H9 (cell line): Measurements from ENCODE around the gene SNX17. TPM values are rescaled to one million over a fixed set of nuclear protein-coding genes. Genes with fewer than 3 reads are reported as not detected.

Experiments
- DNase-seq: peaks from one replicate; pipeline ENCODE4 v3.0.0-alpha.2; 2017
- H2AFZ ChIP-seq: one replicate; pipeline ENCODE4 v1.6.1; 2013; ENCODE audit warnings: mild to moderate bottlenecking, low read length, control low read depth, moderate library complexity
- H2AK5ac ChIP-seq: 2 replicates; pipeline ENCODE4 v1.6.1; 2013; ENCODE audit warnings: low read length, control low read depth, mixed read lengths; ENCODE audit not compliant: insufficient read length
- H2BK120ac ChIP-seq: one replicate; pipeline ENCODE4 v1.6.1; 2013; ENCODE audit warnings: low read depth, mild to moderate bottlenecking, low read length, control low read depth, inconsistent platforms; ENCODE audit not compliant: poor library complexity, severe bottlenecking
- H2BK12ac ChIP-seq: 2 replicates; pipeline ENCODE4 v1.6.1; 2013; ENCODE audit warnings: low read length, control low read depth, mixed read lengths, low read depth; ENCODE audit not compliant: insufficient read length
- H2BK15ac ChIP-seq: 2 replicates; pipeline ENCODE4 v1.6.1; 2013; ENCODE audit warnings: low read depth, low read length, control low read depth
- H2BK20ac ChIP-seq: one replicate; pipeline ENCODE4 v1.6.1; 2013; ENCODE audit warnings: low read depth, mild to moderate bottlenecking, low read length, control low read depth, inconsistent platforms; ENCODE audit not compliant: poor library complexity, severe bottlenecking
- H2BK5ac ChIP-seq: 2 replicates; pipeline ENCODE4 v1.6.1; 2013; ENCODE audit warnings: low read length, control low read depth, mixed read lengths; ENCODE audit not compliant: insufficient read length
- H3K14ac ChIP-seq: 2 replicates; pipeline ENCODE4 v1.6.1; 2013; ENCODE audit warnings: low read length, control low read depth; ENCODE audit not compliant: insufficient read depth
- H3K18ac ChIP-seq: 2 replicates; pipeline ENCODE4 v1.6.1; 2013; ENCODE audit warnings: low read depth, mild to moderate bottlenecking, mixed read lengths, low read length, control low read depth; ENCODE audit not compliant: insufficient read length
- H3K23ac ChIP-seq: 2 replicates; pipeline ENCODE4 v1.6.1; 2013; ENCODE audit warnings: low read length, control low read depth, mixed read lengths, low read depth; ENCODE audit not compliant: insufficient read length
- H3K23me2 ChIP-seq: 2 replicates; pipeline ENCODE4 v1.6.1; 2013; ENCODE audit warnings: low read depth, mild to moderate bottlenecking, mixed read lengths, low read length, control low read depth; ENCODE audit not compliant: insufficient read length, poor library complexity, severe bottlenecking
- H3K27ac ChIP-seq: 2 replicates; pipeline ENCODE4 v1.5.1; 2013; ENCODE audit warnings: low read length, control low read depth, mixed read lengths, low read depth; ENCODE audit not compliant: insufficient read length
- H3K27me3 ChIP-seq: 2 replicates; pipeline ENCODE4 v1.6.1; 2013; ENCODE audit warnings: low read length, control low read depth, inconsistent platforms; ENCODE audit not compliant: insufficient read depth
- H3K4ac ChIP-seq: 2 replicates; pipeline ENCODE4 v1.6.1; 2013; ENCODE audit warnings: low read depth, mild to moderate bottlenecking, control low read depth, inconsistent platforms, low read length, moderate library complexity
- H3K4me1 ChIP-seq: 2 replicates; pipeline ENCODE4 v1.6.1; 2013; ENCODE audit warnings: low read length, control low read depth, inconsistent platforms; ENCODE audit not compliant: insufficient read depth
- H3K4me2 ChIP-seq: 2 replicates; pipeline ENCODE4 v1.6.1; 2013; ENCODE audit warnings: low read length, control low read depth, mixed read lengths; ENCODE audit not compliant: insufficient read length, insufficient read depth
- H3K56ac ChIP-seq: 2 replicates; pipeline ENCODE4 v1.6.1; 2013; ENCODE audit warnings: low read depth, mild to moderate bottlenecking, mixed read lengths, low read length, control low read depth; ENCODE audit not compliant: insufficient read length
- H3K79me1 ChIP-seq: 2 replicates; pipeline ENCODE4 v1.6.1; 2013; ENCODE audit warnings: low read depth, mild to moderate bottlenecking, moderate library complexity, low read length, control low read depth, inconsistent platforms; ENCODE audit not compliant: insufficient read depth, poor library complexity, severe bottlenecking
- H3K79me2 ChIP-seq: 2 replicates; pipeline ENCODE4 v1.6.1; 2013; ENCODE audit warnings: low read length, control low read depth, inconsistent platforms; ENCODE audit not compliant: insufficient read depth
- H3K9ac ChIP-seq: 2 replicates; pipeline ENCODE4 v1.6.1; 2013; ENCODE audit warnings: low read length, control low read depth, mixed read lengths; ENCODE audit not compliant: insufficient read length; ENCODE audit errors: extremely low read depth
- H3K9me3 ChIP-seq: one replicate; pipeline ENCODE4 v1.6.1; 2013; ENCODE audit warnings: low read depth, low read length, inconsistent platforms; ENCODE audit not compliant: control insufficient read depth
- H3T11ph ChIP-seq: one replicate; pipeline ENCODE4 v1.6.1; 2013; ENCODE audit warnings: mild to moderate bottlenecking, low read length, control low read depth, inconsistent platforms
- H4K20me1 ChIP-seq: one replicate; pipeline ENCODE4 v1.6.1; 2013; ENCODE audit not compliant: control insufficient read depth, insufficient read length, insufficient read depth
- H4K5ac ChIP-seq: 2 replicates; pipeline ENCODE4 v1.6.1; 2013; ENCODE audit warnings: low read depth, mild to moderate bottlenecking, mixed read lengths, low read length, control low read depth; ENCODE audit not compliant: insufficient read length
- H4K8ac ChIP-seq: replicated peaks from 2 replicates; pipeline ENCODE4 v1.6.1; 2013; ENCODE audit warnings: low read length, control low read depth, mixed read lengths, low read depth; ENCODE audit not compliant: insufficient read length
- H4K91ac ChIP-seq: 2 replicates; pipeline ENCODE4 v1.6.1; 2013; ENCODE audit warnings: low read depth, mild to moderate bottlenecking, moderate library complexity, mixed read lengths, low read length, control low read depth; ENCODE audit not compliant: insufficient read length
- H3K27ac Mint-ChIP-seq, 3 experiments: 2 replicates in 2 of 3; 3 replicates in 1 of 3; pipeline ENCODE4 v1.8.0; 2020 to 2021; ENCODE audit warnings: mixed read lengths in 3 of 3, mild to moderate bottlenecking in 1 of 3, moderate library complexity in 1 of 3
- H3K27me3 Mint-ChIP-seq: 2 replicates; pipeline ENCODE4 v1.8.0; 2021; ENCODE audit warnings: low read depth, mild to moderate bottlenecking, moderate library complexity, mixed read lengths
- H3K36me3 Mint-ChIP-seq, 3 experiments: 2 replicates in 2 of 3; 3 replicates in 1 of 3; pipeline ENCODE4 v1.8.0; 2020 to 2021; ENCODE audit warnings: low read depth in 3 of 3, mixed read lengths in 3 of 3; ENCODE audit not compliant: insufficient read depth in 1 of 3
- H3K4me1 Mint-ChIP-seq, 2 experiments: 2 replicates each; pipeline ENCODE4 v1.8.0; 2020; ENCODE audit warnings: mixed read lengths in 2 of 2
- H3K4me3 Mint-ChIP-seq, 2 experiments: 2 replicates in 1 of 2; 3 replicates in 1 of 2; pipeline ENCODE4 v1.8.0; 2020 to 2021; ENCODE audit warnings: mild to moderate bottlenecking in 2 of 2, mixed read lengths in 2 of 2, moderate library complexity in 1 of 2
- H3K9me3 Mint-ChIP-seq, 2 experiments: 2 replicates in 1 of 2; 3 replicates in 1 of 2; pipeline ENCODE4 v1.8.0; 2020; ENCODE audit warnings: mild to moderate bottlenecking in 2 of 2, mixed read lengths in 2 of 2, moderate library complexity in 1 of 2
- CTCF ChIP-seq: fragments of 200-600 bp; sonication (generic); conservative IDR thresholded peaks from 3 replicates; pipeline ENCODE4 v1.8.0; 2021; ENCODE audit warnings: antibody characterized with exemption, mild to moderate bottlenecking
- WGBS: extraction: QIAGEN DNeasy Blood & Tissue Kit; methylation state at CpG from one replicate; pipeline ENCODE4 v1.1.7; 2013; ENCODE audit warnings: missing lambda C conversion rate, low lambda C conversion rate, mixed read lengths; ENCODE audit not compliant: insufficient read length; ENCODE audit errors: extremely low coverage; 5-methylcytosine and 5-hydroxymethylcytosine counted together
- total RNA-seq: library from RNA; stranded (reverse); gene quantifications from 2 replicates; pipeline ENCODE4 v1.2.1, GENCODE V29; 2021

SNX17 gene
- total RNA-seq, 1 experiment from 2014 or later: 81.1 TPM

- no peak overlapping the region for H3K4me3 Mint-ChIP-seq
- H3K9me3 Mint-ChIP-seq: peaks cover 0 to 3% of the 10 kb centered on the region in 2 experiments; a peak in 2 of 5 replicates
Observed at GRCh38 chr2:27416151-27416550, 45.7 kb downstream of the SNX17 start.

More at GRCh38 chr2:27416151-27416550, 45.7 kb downstream of the SNX17 start:
- H3K27ac ChIP-seq: no peak overlapping the region
- no peak overlapping the region for H3K56ac ChIP-seq
- H2AK5ac ChIP-seq: no peak overlapping the region
- H2AFZ ChIP-seq: no peak overlapping the region
- no peaks in the 10 kb centered on the region for H3K27me3 ChIP-seq
- H3K79me2 ChIP-seq: no peaks in the 10 kb centered on the region
- Mint-ChIP-seq H3K27me3 (no peaks in the 10 kb centered on the region; the same call in 1 of the 2 replicates), H3K36me3 (no peaks in the 10 kb centered on the region), H3K27ac (no peak overlapping the region), H3K4me1 (no peaks in the 10 kb centered on the region)
- H3K4me2 ChIP-seq: no peak overlapping the region
- H3K79me1 ChIP-seq: no peaks in the 10 kb centered on the region
- no peak overlapping the region for H2BK15ac ChIP-seq
- no peak overlapping the region for H3T11ph ChIP-seq
- WGBS: no CpG with 5 or more reads among the region's 6 CpGs
- no peak overlapping the region for H2BK12ac ChIP-seq
- H2BK120ac ChIP-seq: no peak overlapping the region
- no peaks in the 10 kb centered on the region for H3K9me3 ChIP-seq
- H2BK20ac ChIP-seq: no peak overlapping the region
- no peak for TF ChIP-seq CTCF
- H3K23me2 ChIP-seq: no peaks in the 10 kb centered on the region
- no peak overlapping the region for H2BK5ac ChIP-seq
- H4K8ac ChIP-seq: no peak overlapping the region
- DNase-seq: no peak
- no peak overlapping the region for H3K14ac ChIP-seq
- H3K18ac ChIP-seq: no peak overlapping the region
- no peaks in the 10 kb centered on the region for H3K4me1 ChIP-seq
- H3K23ac ChIP-seq: no peak overlapping the region
- no peak overlapping the region for H3K9ac ChIP-seq
- no peak overlapping the region for H3K4ac ChIP-seq
- H4K20me1 ChIP-seq: no peaks in the 10 kb centered on the region
- no peak overlapping the region for H4K5ac ChIP-seq
- no peak overlapping the region for H4K91ac ChIP-seq
